Liver (tissue), 9 donors: Measurements from ENCODE around the gene MAPK4. TPM values are rescaled to one million over a fixed set of nuclear protein-coding genes. Genes with fewer than 3 reads are reported as not detected.
"Not testable (repeated sequence)": the region's sequence is repeated elsewhere in the genome, so short reads cannot be mapped to it uniquely, and the experiment has no call there.

Experiments
- DNase-seq: peaks from one replicate; pipeline ENCODE4 v3.0.0-alpha.2; 2017; ENCODE audit warnings: low spot score
- H3K27ac ChIP-seq, 2 donors: one replicate each; pipeline ENCODE4 v1.7.0; 2013; ENCODE audit warnings: inconsistent platforms in 2 of 2, low read length in 2 of 2, control low read depth in 1 of 2, low read depth in 1 of 2, mild to moderate bottlenecking in 1 of 2
- H3K27me3 ChIP-seq, 4 donors: one replicate each; pipeline versions ENCODE4 v1.6.1 to v1.7.0; 2013; ENCODE audit warnings: low read length in 3 of 4, inconsistent platforms in 1 of 4, mild to moderate bottlenecking in 1 of 4, moderate library complexity in 1 of 4; ENCODE audit not compliant: control insufficient read depth in 4 of 4, insufficient read depth in 4 of 4
- H3K36me3 ChIP-seq, 4 donors: one replicate each; pipeline versions ENCODE4 v1.6.1 to v1.7.0; 2013; ENCODE audit warnings: low read length in 3 of 4, mild to moderate bottlenecking in 3 of 4, low read depth in 1 of 4, moderate library complexity in 1 of 4; ENCODE audit not compliant: control insufficient read depth in 4 of 4, insufficient read depth in 3 of 4
- H3K4me1 ChIP-seq, 4 donors: one replicate each; pipeline versions ENCODE4 v1.6.1 to v1.7.0; 2013; ENCODE audit warnings: low read length in 3 of 4, mild to moderate bottlenecking in 3 of 4, moderate library complexity in 1 of 4; ENCODE audit not compliant: control insufficient read depth in 4 of 4, insufficient read depth in 4 of 4
- H3K4me3 ChIP-seq, 3 donors: one replicate each; pipeline versions ENCODE4 v1.6.1 to v1.7.0; 2013; ENCODE audit warnings: low read length in 3 of 3, control low read depth in 1 of 3, low read depth in 1 of 3, mild to moderate bottlenecking in 1 of 3
- H3K9ac ChIP-seq, 2 donors: one replicate each; pipeline ENCODE4 v1.7.0; 2013; ENCODE audit warnings: low read length in 2 of 2, mild to moderate bottlenecking in 2 of 2, moderate library complexity in 2 of 2, control low read depth in 1 of 2, low read depth in 1 of 2
- H3K9me3 ChIP-seq, 4 donors: one replicate each; pipeline versions ENCODE4 v1.6.1 to v1.7.0; 2013; ENCODE audit warnings: low read length in 3 of 4; ENCODE audit not compliant: control insufficient read depth in 4 of 4
- CTCF ChIP-seq: fragments of 150-350 bp; IDR thresholded peaks from 2 replicates; pipeline ENCODE4 v1.5.1; 2017; ENCODE audit warnings: improper control_type of control experiment, low read depth, low read length; ENCODE audit not compliant: missing input control
- EGR1 ChIP-seq, 2 donors: IDR thresholded peaks; 2 replicates each; pipeline ENCODE4 v1.6.1; 2016 to 2018; ENCODE audit warnings: antibody characterized with exemption in 2 of 2, low read depth in 2 of 2
- FOXA1 ChIP-seq: IDR thresholded peaks from 2 replicates; pipeline ENCODE4 v1.6.1; 2016; ENCODE audit warnings: antibody characterized with exemption
- FOXA2 ChIP-seq: IDR thresholded peaks from 2 replicates; pipeline ENCODE4 v1.6.1; 2016; ENCODE audit warnings: antibody characterized with exemption
- GABPA ChIP-seq, 2 donors: IDR thresholded peaks in 1 of 2; conservative IDR thresholded peaks in 1 of 2; 2 replicates each; pipeline ENCODE4 v1.6.1; 2016; ENCODE audit warnings: antibody characterized with exemption in 2 of 2, mild to moderate bottlenecking in 1 of 2, moderate library complexity in 1 of 2
- HNF4A ChIP-seq, 2 donors: conservative IDR thresholded peaks; 2 replicates each; pipeline ENCODE4 v1.6.1; 2016; ENCODE audit warnings: antibody characterized with exemption in 2 of 2, mild to moderate bottlenecking in 2 of 2
- HNF4G ChIP-seq: IDR thresholded peaks from 2 replicates; pipeline ENCODE4 v1.6.1; 2016; ENCODE audit warnings: antibody characterized with exemption
- JUND ChIP-seq, 2 donors: IDR thresholded peaks; 2 replicates each; pipeline ENCODE4 v1.6.1; 2016; ENCODE audit warnings: antibody characterized with exemption in 2 of 2
- RAD21 ChIP-seq, 2 donors: IDR thresholded peaks; 2 replicates each; pipeline ENCODE4 v1.6.1; 2016; ENCODE audit warnings: antibody characterized with exemption in 2 of 2, mild to moderate bottlenecking in 2 of 2
- RXRA ChIP-seq, 2 donors: IDR thresholded peaks; 2 replicates each; pipeline ENCODE4 v1.6.1; 2017 to 2018; ENCODE audit warnings: antibody characterized with exemption in 2 of 2, mild to moderate bottlenecking in 1 of 2
- SP1 ChIP-seq: IDR thresholded peaks from 2 replicates; pipeline ENCODE4 v1.6.1; 2018; ENCODE audit warnings: antibody characterized with exemption, mild to moderate bottlenecking
- TAF1 ChIP-seq: conservative IDR thresholded peaks from 2 replicates; pipeline ENCODE4 v1.6.1; 2016; ENCODE audit warnings: antibody characterized with exemption, mild to moderate bottlenecking
- YY1 ChIP-seq: IDR thresholded peaks from 2 replicates; pipeline ENCODE4 v1.6.1; 2016; ENCODE audit warnings: antibody characterized with exemption, mild to moderate bottlenecking
- ZBTB33 ChIP-seq: IDR thresholded peaks from 2 replicates; pipeline ENCODE4 v1.6.1; 2016; ENCODE audit warnings: antibody characterized with exemption
- WGBS: extraction: QIAGEN DNeasy Blood & Tissue Kit; methylation state at CpG from one replicate; pipeline ENCODE4 v1.1.7; 2013; 5-methylcytosine and 5-hydroxymethylcytosine counted together
- polyA plus RNA-seq, 2 donors: library from polyadenylated mRNA; stranded (reverse) in 1 of 2; unstranded in 1 of 2; fragments of 200-250 nt in 1 of 2; fragments of >200 nt in 1 of 2; fragmentation: Nextera tagmentation in 1 of 2; extraction: Ambion mirVana in 1 of 2; gene quantifications; one replicate each; pipeline versions ENCODE4 v1.2.1 to v1.2.3, GENCODE V29; 2013 to 2015
- total RNA-seq, 2 donors: library from RNA; depleted of rRNA; stranded (reverse); fragments of >200 nt; gene quantifications; one replicate each; pipeline ENCODE4 v1.2.3, GENCODE V29; 2014
- TF ChIP-seq, protein P1 (sequence below): IDR thresholded peaks from 2 replicates; pipeline ENCODE4 v1.6.1; 2016; ENCODE audit warnings: antibody characterized with exemption, mild to moderate bottlenecking
- TF ChIP-seq, protein P2 (sequence below): IDR thresholded peaks from 2 replicates; pipeline ENCODE4 v1.6.1; 2016; ENCODE audit warnings: antibody characterized with exemption
- donor health status: healthy.
- donor health status: healthy.
- donor health status: healthy.
- donor health status: healthy.
- donor health status: healthy.

Gene MAPK4
- total and polyA plus RNA-seq, 4 donors = under 0.01 to 4.9 (median 1.5) TPM

- Histone ChIP-seq H3K36me3 (no peaks in the 10 kb centered on the region), H3K9me3 (peaks cover 0 to 3% (median 0%) of the 10 kb centered on the region in 4 donors), H3K4me3 (no peak overlapping the region), H3K27me3 (no peaks in the 10 kb centered on the region), H3K4me1 (no peaks in the 10 kb centered on the region), H3K9ac (no peak overlapping the region), H3K27ac (no peak overlapping the region)
- 85% methylated on average over 1 of the region's 1 CpG for WGBS
- DNase-seq = no peak
- TF ChIP-seq HNF4A (conservative IDR thresholded peaks at IDR 0.05) (no peak), HNF4G (no peak), SP1 (no peak)
Measured at GRCh38 chr18:50548160-50548559, 11.7 kb upstream of the MAPK4 start.

DNA sequence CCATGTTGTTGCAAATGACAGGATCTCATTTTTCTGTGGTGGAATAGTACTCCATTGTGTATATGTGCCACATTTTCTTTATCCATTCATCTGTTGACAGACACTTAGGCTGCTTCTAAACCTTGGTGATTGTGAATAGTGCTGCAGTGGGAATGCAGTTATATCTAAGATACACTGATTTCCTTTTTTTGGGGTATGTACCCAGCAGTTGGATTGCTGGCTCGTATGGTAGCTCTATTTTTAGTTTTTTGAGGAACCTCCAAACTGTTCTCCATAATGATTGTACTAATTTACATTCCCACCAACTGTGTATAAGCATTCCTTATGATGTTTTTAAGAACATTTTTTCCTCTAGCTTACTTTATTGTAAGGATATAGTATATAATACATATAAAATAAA lies 8.2 kb upstream of the MAPK4 start:
- 51% methylated on average over 1 of the region's 1 CpG for WGBS
- H3K27me3 ChIP-seq, H3K4me3 ChIP-seq, DNase-seq, H3K9me3 ChIP-seq, H3K4me1 ChIP-seq, H3K27ac ChIP-seq, H3K36me3 ChIP-seq, H3K9ac ChIP-seq: not testable (repeated sequence)

- no peak overlapping the region for H3K4me3 ChIP-seq
Measured at GRCh38 chr18:50558157-50558556, 1.7 kb upstream of the MAPK4 start.

More at GRCh38 chr18:50558157-50558556, 1.7 kb upstream of the MAPK4 start:
- DNase-seq = no peak
- Histone ChIP-seq H3K9ac (no peak overlapping the region), H3K36me3 (no peaks in the 10 kb centered on the region), H3K27ac (no peak overlapping the region), H3K4me1 (peaks cover 0 to 10% (median 3%) of the 10 kb centered on the region in 4 donors), H3K27me3 (no peaks in the 10 kb centered on the region), H3K9me3 (peaks cover 0 to 3% (median 0%) of the 10 kb centered on the region in 4 donors)
- TF ChIP-seq HNF4A (conservative IDR thresholded peaks at IDR 0.05) (no peak), FOXA2 (no peak), RXRA (IDR thresholded peaks at IDR 0.05) (no peak), SP1 (no peak), HNF4G (no peak), ZBTB33 (no peak), TAF1 (no peak), JUND (IDR thresholded peaks at IDR 0.05) (no peak), GABPA (IDR thresholded peaks at IDR 0.05 in 1 of 2, conservative IDR thresholded peaks at IDR 0.05 in 1 of 2) (no peak), CTCF (no peak), EGR1 (IDR thresholded peaks at IDR 0.05; ENCODE audit: low read depth in 2 of 2) (no peak), FOXA1 (no peak), RAD21 (IDR thresholded peaks at IDR 0.05) (no peak), YY1 (no peak)
- TF ChIP-seq, protein P1, sequence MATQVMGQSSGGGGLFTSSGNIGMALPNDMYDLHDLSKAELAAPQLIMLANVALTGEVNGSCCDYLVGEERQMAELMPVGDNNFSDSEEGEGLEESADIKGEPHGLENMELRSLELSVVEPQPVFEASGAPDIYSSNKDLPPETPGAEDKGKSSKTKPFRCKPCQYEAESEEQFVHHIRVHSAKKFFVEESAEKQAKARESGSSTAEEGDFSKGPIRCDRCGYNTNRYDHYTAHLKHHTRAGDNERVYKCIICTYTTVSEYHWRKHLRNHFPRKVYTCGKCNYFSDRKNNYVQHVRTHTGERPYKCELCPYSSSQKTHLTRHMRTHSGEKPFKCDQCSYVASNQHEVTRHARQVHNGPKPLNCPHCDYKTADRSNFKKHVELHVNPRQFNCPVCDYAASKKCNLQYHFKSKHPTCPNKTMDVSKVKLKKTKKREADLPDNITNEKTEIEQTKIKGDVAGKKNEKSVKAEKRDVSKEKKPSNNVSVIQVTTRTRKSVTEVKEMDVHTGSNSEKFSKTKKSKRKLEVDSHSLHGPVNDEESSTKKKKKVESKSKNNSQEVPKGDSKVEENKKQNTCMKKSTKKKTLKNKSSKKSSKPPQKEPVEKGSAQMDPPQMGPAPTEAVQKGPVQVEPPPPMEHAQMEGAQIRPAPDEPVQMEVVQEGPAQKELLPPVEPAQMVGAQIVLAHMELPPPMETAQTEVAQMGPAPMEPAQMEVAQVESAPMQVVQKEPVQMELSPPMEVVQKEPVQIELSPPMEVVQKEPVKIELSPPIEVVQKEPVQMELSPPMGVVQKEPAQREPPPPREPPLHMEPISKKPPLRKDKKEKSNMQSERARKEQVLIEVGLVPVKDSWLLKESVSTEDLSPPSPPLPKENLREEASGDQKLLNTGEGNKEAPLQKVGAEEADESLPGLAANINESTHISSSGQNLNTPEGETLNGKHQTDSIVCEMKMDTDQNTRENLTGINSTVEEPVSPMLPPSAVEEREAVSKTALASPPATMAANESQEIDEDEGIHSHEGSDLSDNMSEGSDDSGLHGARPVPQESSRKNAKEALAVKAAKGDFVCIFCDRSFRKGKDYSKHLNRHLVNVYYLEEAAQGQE = no peak
- TF ChIP-seq, protein P2, sequence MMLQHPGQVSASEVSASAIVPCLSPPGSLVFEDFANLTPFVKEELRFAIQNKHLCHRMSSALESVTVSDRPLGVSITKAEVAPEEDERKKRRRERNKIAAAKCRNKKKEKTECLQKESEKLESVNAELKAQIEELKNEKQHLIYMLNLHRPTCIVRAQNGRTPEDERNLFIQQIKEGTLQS = no peak
- 74% methylated on average over 10 of the region's 10 CpGs for WGBS
